SK-N-SH treated with all-trans-retinoic acid at 6 μM for 48 hours (cell line): ENCODE results near the gene CACNA2D2.

Source experiments
- ATAC-seq: fragments of 200-7000 bp; cut with Tn5 transposase; 3 replicates; pipeline ENCODE4 v1.9.1; 2020; ENCODE audit warnings: mild to moderate bottlenecking, moderate library complexity
- CREB5 ChIP-seq: fragments of 250-450 bp; sonication (Bioruptor Pico); IDR thresholded peaks from 2 replicates; pipeline ENCODE4 v1.5.1; 2020; ENCODE audit warnings: low read depth, mild to moderate bottlenecking, moderate library complexity
- CSDC2 ChIP-seq: fragments of 250-450 bp; sonication (Bioruptor Pico); IDR thresholded peaks from 2 replicates; pipeline ENCODE4 v1.5.0; 2020; ENCODE audit warnings: mild to moderate bottlenecking, moderate library complexity
- CSRNP3 ChIP-seq: fragments of 250-450 bp; sonication (Bioruptor Pico); IDR thresholded peaks from 2 replicates; pipeline ENCODE4 v1.5.1; 2021; ENCODE audit warnings: mild to moderate bottlenecking, moderate library complexity
- ESRRG ChIP-seq: fragments of 250-450 bp; sonication (Bioruptor Pico); IDR thresholded peaks from 2 replicates; pipeline ENCODE4 v1.6.1; 2021; ENCODE audit warnings: mild to moderate bottlenecking
- GLIS3 ChIP-seq: fragments of 250-450 bp; sonication (Bioruptor Pico); IDR thresholded peaks from 2 replicates; pipeline ENCODE4 v1.5.0; 2020; ENCODE audit warnings: mild to moderate bottlenecking, moderate library complexity
- ISL1 ChIP-seq: fragments of 250-450 bp; sonication (Bioruptor Pico); IDR thresholded peaks from 2 replicates; pipeline ENCODE4 v2.1.2; 2022; ENCODE audit warnings: mild to moderate bottlenecking, moderate library complexity
- OSR1 ChIP-seq: fragments of 250-450 bp; sonication (Bioruptor Pico); IDR thresholded peaks from 2 replicates; pipeline ENCODE4 v1.8.0; 2022; ENCODE audit warnings: moderate library complexity, mild to moderate bottlenecking, inconsistent platforms
- PATZ1 ChIP-seq: fragments of 250-450 bp; sonication (Bioruptor Pico); IDR thresholded peaks from 2 replicates; pipeline ENCODE4 v1.8.0; 2020; ENCODE audit warnings: mild to moderate bottlenecking, moderate library complexity, borderline replicate concordance
- POU6F1 ChIP-seq: fragments of 250-450 bp; sonication (Bioruptor Pico); IDR thresholded peaks from 2 replicates; pipeline ENCODE4 v1.8.0; 2021; ENCODE audit warnings: low read depth, mild to moderate bottlenecking, moderate library complexity, borderline replicate concordance
- PPARA ChIP-seq: fragments of 250-450 bp; sonication (Bioruptor Pico); IDR thresholded peaks from 2 replicates; pipeline ENCODE4 v1.5.0; 2020; ENCODE audit warnings: mild to moderate bottlenecking, borderline replicate concordance
- RARB ChIP-seq: fragments of 250-450 bp; sonication (Bioruptor Pico); IDR thresholded peaks from 2 replicates; pipeline ENCODE4 v1.8.0; 2021; ENCODE audit warnings: mild to moderate bottlenecking, moderate library complexity
- SNAI2 ChIP-seq: fragments of 250-450 bp; sonication (Bioruptor Pico); IDR thresholded peaks from 2 replicates; pipeline ENCODE4 v1.5.0; 2020; ENCODE audit warnings: mild to moderate bottlenecking, moderate library complexity
- TSHZ2 ChIP-seq: fragments of 250-450 bp; sonication (Bioruptor Pico); IDR thresholded peaks from 2 replicates; pipeline ENCODE4 v1.5.0; 2020; ENCODE audit warnings: mild to moderate bottlenecking, moderate library complexity
- ZC3H10 ChIP-seq: fragments of 250-450 bp; sonication (Bioruptor Pico); IDR thresholded peaks from 2 replicates; pipeline ENCODE4 v1.5.1; 2021; ENCODE audit warnings: mild to moderate bottlenecking, moderate library complexity
- ZFP3 ChIP-seq: fragments of 250-450 bp; sonication (Bioruptor Pico); IDR thresholded peaks from 2 replicates; pipeline ENCODE4 v1.5.0; 2020; ENCODE audit warnings: mild to moderate bottlenecking, moderate library complexity
- ZFP30 ChIP-seq: fragments of 450-650 bp; formaldehyde crosslinking; IDR thresholded peaks from 2 replicates; pipeline ENCODE4 v1.5.0; 2022; ENCODE audit warnings: mild to moderate bottlenecking, moderate library complexity
- ZNF565 ChIP-seq: fragments of 450-650 bp; formaldehyde crosslinking; conservative IDR thresholded peaks from 2 replicates; pipeline ENCODE4 v1.5.0; 2020; ENCODE audit warnings: low read depth, mild to moderate bottlenecking, moderate library complexity
- ZNF8 ChIP-seq: fragments of 450-650 bp; formaldehyde crosslinking; IDR thresholded peaks from 2 replicates; pipeline ENCODE4 v1.5.0; 2020; ENCODE audit warnings: mild to moderate bottlenecking, moderate library complexity

The CACNA2D2 gene

GRCh38 chr3:50450209-50450921 is 53.1 kb downstream of the CACNA2D2 start:
- ATAC-seq, result no peak
- TF ChIP-seq TSHZ2 (no peak), ESRRG (CRISPR knock-in tag) (no peak), RARB (CRISPR knock-in tag) (no peak)

GRCh38 chr3:50448752-50449539 is 54.5 kb downstream of the CACNA2D2 start:
- ATAC-seq, result no peak
- TF ChIP-seq ZFP30 (CRISPR knock-in tag), result no peak
- TF ChIP-seq ISL1, result no peak
- TF ChIP-seq RARB (CRISPR knock-in tag), result no peak
- no peak for TF ChIP-seq CSRNP3 (CRISPR knock-in tag)
- TF ChIP-seq PPARA (CRISPR knock-in tag), result no peak
- TF ChIP-seq OSR1 (CRISPR knock-in tag), result no peak
- TF ChIP-seq PATZ1 (CRISPR knock-in tag), result no peak
- no peak for TF ChIP-seq POU6F1 (CRISPR knock-in tag)
- TF ChIP-seq ZNF8 (CRISPR knock-in tag), result no peak
- TF ChIP-seq SNAI2 (CRISPR knock-in tag), result no peak
- TF ChIP-seq GLIS3 (CRISPR knock-in tag), result no peak
- no peak for TF ChIP-seq ZFP3 (CRISPR knock-in tag)
- TF ChIP-seq ZNF565 (CRISPR knock-in tag), result no peak
- no peak for TF ChIP-seq CREB5 (CRISPR knock-in tag)
- no peak for TF ChIP-seq CSDC2 (CRISPR knock-in tag)
- TF ChIP-seq, all 23 proteins: peak for 0

GRCh38 chr3:50447290-50447840 is 56.1 kb downstream of the CACNA2D2 start:
- ATAC-seq, result no peak
- TF ChIP-seq ZC3H10 (CRISPR knock-in tag) (no peak), CREB5 (CRISPR knock-in tag) (no peak), RARB (CRISPR knock-in tag) (no peak), PATZ1 (CRISPR knock-in tag) (no peak), ZNF8 (CRISPR knock-in tag) (no peak)
